GM23338 (cell line): ENCODE measurements around the gene ACSF3. TPM values are rescaled to one million over a fixed set of nuclear protein-coding genes. Genes with fewer than 3 reads are reported as not detected.

Experiments used
- ATAC-seq: fragments of 200-7000 bp; cut with Tn5 transposase; 3 replicates; pipeline ENCODE4 v1.9.1; 2020
- DNase-seq: peaks from one replicate; pipeline ENCODE4 v3.0.0-alpha.2; 2015; ENCODE audit warnings: low spot score
- H2AFZ ChIP-seq: fragments of 200-600 bp; sonication (generic); 2 replicates; pipeline ENCODE4 v1.8.0; 2016; ENCODE audit warnings: antibody characterized with exemption, mild to moderate bottlenecking, moderate library complexity
- H3F3A ChIP-seq: fragments of 200-600 bp; sonication (generic); replicated peaks from 2 replicates; pipeline ENCODE4 v1.8.0; 2017; ENCODE audit warnings: antibody characterized with exemption, mixed run types, low read depth
- H3K27ac ChIP-seq: fragments of 200-600 bp; sonication (generic); 2 replicates; pipeline ENCODE4 v1.6.1; 2016; ENCODE audit warnings: low read depth
- H3K27me3 ChIP-seq: fragments of 200-600 bp; sonication (generic); 2 replicates; pipeline ENCODE4 v1.8.0; 2016; ENCODE audit warnings: mild to moderate bottlenecking, mixed run types, moderate library complexity; ENCODE audit not compliant: insufficient read depth
- H3K36me3 ChIP-seq: fragments of 200-600 bp; sonication (generic); 2 replicates; pipeline ENCODE4 v1.8.0; 2016; ENCODE audit warnings: mild to moderate bottlenecking; ENCODE audit not compliant: insufficient read depth
- H3K4me1 ChIP-seq: fragments of 200-600 bp; sonication (generic); 2 replicates; pipeline ENCODE4 v1.8.0; 2016; ENCODE audit warnings: mild to moderate bottlenecking, moderate library complexity; ENCODE audit not compliant: insufficient read depth
- H3K4me2 ChIP-seq: fragments of 200-600 bp; sonication (generic); 2 replicates; pipeline ENCODE4 v1.7.1; 2017; ENCODE audit warnings: mixed run types
- H3K4me3 ChIP-seq: fragments of 200-600 bp; sonication (generic); 2 replicates; pipeline ENCODE4 v1.6.1; 2016; ENCODE audit warnings: mixed run types
- H3K79me2 ChIP-seq: fragments of 200-600 bp; sonication (generic); replicated peaks from 2 replicates; pipeline ENCODE4 v1.8.0; 2017; ENCODE audit warnings: mild to moderate bottlenecking; ENCODE audit not compliant: insufficient read depth
- H3K9me2 ChIP-seq: fragments of 200-600 bp; sonication (generic); 2 replicates; pipeline ENCODE4 v1.8.0; 2017; ENCODE audit not compliant: insufficient read depth
- H4K20me1 ChIP-seq: fragments of 200-600 bp; sonication (generic); replicated peaks from 2 replicates; pipeline ENCODE4 v1.8.0; 2017; ENCODE audit warnings: mild to moderate bottlenecking; ENCODE audit not compliant: insufficient read depth
- H3K27ac Mint-ChIP-seq: 2 replicates; pipeline ENCODE4 v1.8.0; 2020; ENCODE audit warnings: inconsistent platforms, mild to moderate bottlenecking, moderate library complexity, mixed read lengths
- H3K27me3 Mint-ChIP-seq: 3 replicates; pipeline ENCODE4 v1.8.0; 2022; ENCODE audit warnings: low read depth, mild to moderate bottlenecking, moderate library complexity, mixed read lengths, inconsistent platforms; ENCODE audit not compliant: insufficient read depth, poor library complexity
- H3K36me3 Mint-ChIP-seq: 3 replicates; pipeline ENCODE4 v1.8.0; 2021; ENCODE audit warnings: low read depth, mild to moderate bottlenecking, inconsistent platforms, moderate library complexity, mixed read lengths
- H3K4me1 Mint-ChIP-seq: 3 replicates; pipeline ENCODE4 v1.8.0; 2020; ENCODE audit warnings: mild to moderate bottlenecking, inconsistent platforms, mixed read lengths
- H3K4me3 Mint-ChIP-seq: 3 replicates; pipeline ENCODE4 v1.8.0; 2021; ENCODE audit warnings: moderate library complexity, mild to moderate bottlenecking, inconsistent platforms, mixed read lengths
- H3K9me3 Mint-ChIP-seq: 3 replicates; pipeline ENCODE4 v1.8.0; 2020; ENCODE audit warnings: moderate library complexity, mild to moderate bottlenecking, inconsistent platforms, mixed read lengths
- CREB1 ChIP-seq: fragments of 250-450 bp; sonication (Bioruptor Pico); IDR thresholded peaks from 2 replicates; pipeline ENCODE4 v1.5.0; 2020; ENCODE audit warnings: low read depth, mild to moderate bottlenecking, moderate library complexity
- ETS1 ChIP-seq: IDR thresholded peaks from 2 replicates; pipeline ENCODE4 v1.6.1; 2016; ENCODE audit warnings: antibody characterized with exemption
- NANOG ChIP-seq: IDR thresholded peaks from 2 replicates; pipeline ENCODE4 v1.6.1; 2016; ENCODE audit warnings: antibody characterized with exemption, borderline replicate concordance
- STAT1 ChIP-seq: IDR thresholded peaks from one replicate; pipeline ENCODE4 v1.6.1; 2016; ENCODE audit warnings: antibody characterized with exemption; ENCODE audit not compliant: unreplicated experiment
- ZNF331 ChIP-seq: fragments of 250-450 bp; sonication (Bioruptor Pico); IDR thresholded peaks from 2 replicates; pipeline ENCODE4 v1.5.0; 2020; ENCODE audit warnings: low read depth, mild to moderate bottlenecking, moderate library complexity
- ZNF462 ChIP-seq: fragments of 250-450 bp; sonication (Bioruptor Pico); IDR thresholded peaks from 2 replicates; pipeline ENCODE4 v1.5.0; 2020; ENCODE audit warnings: mild to moderate bottlenecking, moderate library complexity
- polyA plus RNA-seq: library from polyadenylated mRNA; unstranded; fragments of >200 nt; fragmentation: Nextera tagmentation; extraction: Ambion mirVana; gene quantifications from 2 replicates; pipeline ENCODE4 v1.2.1, GENCODE V29; 2016
- total RNA-seq: library from RNA; depleted of rRNA; stranded (reverse); fragments of >200 nt; shearing (Covaris generic); gene quantifications from 2 replicates; pipeline ENCODE4 v1.2.3, GENCODE V29; 2014

Gene ACSF3
- total and polyA plus RNA-seq, 2 experiments from 2014 or later, result 12.8 to 23.1 TPM

- TF ChIP-seq ETS1 (no peak), ZNF462 (no peak), STAT1 (no peak), CREB1 (CRISPR knock-in tag) (no peak)
Measured at GRCh38 chr16:89051521-89052166, 42.0 kb upstream of the ACSF3 start (continued).

- ATAC-seq, result no peak
- no peak overlapping the region for H3K4me3 ChIP-seq
- no peak overlapping the region; the same call in 1 of the 2 replicates for H3K27ac Mint-ChIP-seq
- TF ChIP-seq ZNF331 (CRISPR knock-in tag) (no peak), CREB1 (CRISPR knock-in tag) (no peak), NANOG (no peak), ETS1 (no peak)
Measured at GRCh38 chr16:89052191-89052889, 41.3 kb upstream of the ACSF3 start.

More at GRCh38 chr16:89052191-89052889, 41.3 kb upstream of the ACSF3 start:
- Histone ChIP-seq H3K4me2 (no peak overlapping the region), H3F3A (no peaks in the 10 kb centered on the region), H3K36me3 (no peaks in the 10 kb centered on the region), H3K27me3 (no peaks in the 10 kb centered on the region), H3K4me1 (0 out of 2 replicates have a peak, but pooled peaks cover 5% of the 10 kb centered on the region), H3K27ac (no peak overlapping the region), H3K79me2 (no peaks in the 10 kb centered on the region), H2AFZ (no peak overlapping the region), H4K20me1 (no peaks in the 10 kb centered on the region), H3K9me2 (no peaks in the 10 kb centered on the region)
- Mint-ChIP-seq H3K4me1 (peaks cover 3% of the 10 kb centered on the region; the same call in 2 of the 3 replicates), H3K9me3 (no peaks in the 10 kb centered on the region), H3K4me3 (no peak overlapping the region), H3K27me3 (peaks cover 3% of the 10 kb centered on the region), H3K36me3 (no peaks in the 10 kb centered on the region)
- no peak for DNase-seq
